NCI-H2107 (cell line): ENCODE data around the gene SERPINH1.

Source experiments
- DNase-seq: peaks from one replicate; lab custom pipeline; 2025; lab: John Stamatoyannopoulos, UW

SERPINH1 gene

DNA sequence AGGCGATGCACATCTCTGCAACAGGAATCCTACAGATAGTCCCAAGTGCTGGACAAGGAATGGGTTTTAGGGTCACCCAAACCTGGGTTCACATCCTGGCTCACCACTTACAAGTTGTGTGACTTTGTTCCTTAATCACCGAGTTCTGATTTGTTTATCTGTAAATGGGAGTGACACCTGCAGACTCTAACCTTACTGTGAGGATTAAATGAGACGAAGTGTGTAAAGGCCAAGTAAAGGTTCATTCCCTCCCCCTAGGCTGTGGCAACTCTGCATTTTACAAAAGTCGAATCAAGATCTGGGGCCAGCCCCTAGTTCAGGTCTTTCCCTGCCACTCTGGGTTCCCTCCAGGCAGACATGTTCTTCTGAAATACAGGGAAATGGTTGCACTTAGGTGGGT lies 34.9 kb downstream of the SERPINH1 start:
- DNase-seq, result no peak

DNA sequence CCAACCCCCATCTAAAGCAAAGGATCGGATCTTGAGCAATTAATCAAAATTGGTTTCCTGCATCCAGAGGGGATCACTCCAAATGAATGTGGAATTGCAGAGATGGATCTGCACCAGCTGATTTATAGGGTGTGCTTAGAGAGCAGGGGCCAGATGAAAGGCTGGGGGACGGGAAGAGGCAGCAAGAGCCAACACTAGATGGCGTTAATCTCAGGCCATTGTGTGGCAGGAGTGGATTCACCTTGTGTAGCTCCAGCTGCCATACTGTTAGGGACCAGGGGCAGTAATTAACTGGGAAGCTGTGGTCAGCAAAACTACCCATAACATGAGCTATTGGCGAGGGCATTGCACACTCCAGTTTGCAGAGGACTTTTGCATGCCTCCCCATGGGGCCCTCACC lies 35.6 kb downstream of the SERPINH1 start:
- peak; percentile 33 for DNase-seq

DNA sequence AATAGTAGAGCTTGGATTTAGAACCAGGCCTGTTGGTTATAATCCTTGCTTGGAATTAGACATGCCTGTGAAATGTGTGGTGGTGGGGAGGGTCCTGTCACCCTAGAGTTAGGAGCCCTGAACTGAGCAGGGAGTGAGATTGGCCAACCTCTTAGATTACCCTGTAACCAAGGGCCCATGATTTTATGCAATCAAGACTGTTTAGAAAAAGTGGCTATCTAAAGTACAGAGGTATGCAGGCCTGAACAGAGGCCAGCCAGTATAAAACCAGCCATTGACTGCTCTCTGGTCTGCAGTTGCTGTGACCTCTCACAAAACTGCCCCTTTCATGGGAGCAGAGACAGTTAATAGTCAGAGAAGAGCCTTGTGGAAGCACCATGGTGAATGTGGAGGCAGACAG lies 36.2 kb downstream of the SERPINH1 start:
- no peak for DNase-seq

DNA sequence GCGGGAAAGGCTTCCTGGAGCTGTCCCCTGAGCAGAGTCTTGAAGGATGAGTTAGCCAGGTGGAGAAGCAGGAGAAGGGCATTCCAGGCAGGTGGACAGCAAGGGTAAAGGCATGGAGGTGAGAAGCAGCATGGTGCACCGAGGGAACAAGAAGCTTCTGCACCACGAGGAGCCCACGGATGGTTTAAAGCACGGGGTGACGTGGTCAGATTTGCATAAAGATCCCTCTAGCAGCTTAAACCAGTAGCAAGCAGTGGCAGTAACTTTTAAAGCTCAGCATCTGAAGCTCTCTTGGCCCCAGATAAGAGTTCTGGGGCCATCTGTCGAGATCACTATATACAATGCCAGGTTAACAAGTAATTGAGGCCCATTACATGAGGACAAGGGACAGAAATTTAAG lies 36.8 kb downstream of the SERPINH1 start:
- no peak for DNase-seq

DNA sequence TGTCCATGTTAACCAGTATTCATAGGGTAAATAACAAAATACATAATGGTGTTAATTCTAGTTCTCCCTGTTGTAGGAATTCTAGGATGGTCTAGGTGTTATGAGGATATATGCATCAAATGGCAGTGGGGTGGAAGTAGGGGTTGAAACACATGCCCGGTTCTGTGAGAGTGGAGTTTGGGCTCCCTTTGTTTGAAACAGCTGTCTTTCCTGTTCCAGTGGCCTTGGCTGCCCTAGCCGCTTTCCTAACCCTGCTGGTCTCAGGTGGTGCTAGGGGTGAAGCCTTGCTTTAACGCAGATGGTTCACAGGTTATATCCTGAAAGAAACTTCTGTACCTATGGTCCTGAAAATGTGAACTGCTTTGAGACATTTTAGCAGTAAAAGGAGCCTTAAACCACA lies 38.3 kb downstream of the SERPINH1 start:
- no peak for DNase-seq

DNA sequence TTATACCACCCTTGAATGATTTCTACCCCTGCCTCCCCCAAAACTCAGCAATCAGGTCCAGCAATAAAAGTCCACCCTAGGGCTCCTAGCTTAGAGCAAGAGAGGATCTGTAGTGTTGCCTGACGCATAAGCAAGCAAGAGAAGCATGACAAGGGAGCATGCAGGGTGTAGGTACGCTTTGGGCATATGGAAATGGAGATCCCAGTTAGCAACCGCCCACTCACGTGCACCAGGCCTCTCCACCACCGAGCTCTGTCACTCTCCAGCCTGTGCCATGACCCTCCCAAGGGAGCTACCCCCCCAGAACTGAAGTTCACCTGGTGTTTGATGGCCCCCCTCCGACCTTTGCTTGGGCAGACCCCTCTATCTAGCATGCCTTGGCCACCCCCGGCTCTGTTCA lies 39.4 kb downstream of the SERPINH1 start:
- no peak for DNase-seq

DNA sequence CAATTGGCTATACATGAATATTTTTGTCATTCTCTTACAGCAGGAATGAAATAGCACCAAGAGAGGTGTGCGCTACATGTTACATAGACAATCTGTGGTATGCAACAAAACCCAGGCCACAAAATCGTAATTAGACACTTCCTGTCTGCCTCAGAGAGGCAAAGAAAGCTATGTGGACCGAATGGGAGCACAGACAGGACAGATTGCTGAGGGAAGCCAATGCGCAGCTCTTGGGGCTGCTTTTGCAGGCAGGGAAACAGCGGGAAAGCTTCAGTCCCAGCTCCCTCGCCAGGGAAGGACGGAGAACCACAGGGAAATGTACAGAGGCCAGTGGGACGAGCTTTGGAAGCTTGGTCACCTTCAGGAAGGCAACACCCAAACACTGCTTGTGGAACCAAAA lies 40.9 kb downstream of the SERPINH1 start:
- DNase-seq, result no peak

DNA sequence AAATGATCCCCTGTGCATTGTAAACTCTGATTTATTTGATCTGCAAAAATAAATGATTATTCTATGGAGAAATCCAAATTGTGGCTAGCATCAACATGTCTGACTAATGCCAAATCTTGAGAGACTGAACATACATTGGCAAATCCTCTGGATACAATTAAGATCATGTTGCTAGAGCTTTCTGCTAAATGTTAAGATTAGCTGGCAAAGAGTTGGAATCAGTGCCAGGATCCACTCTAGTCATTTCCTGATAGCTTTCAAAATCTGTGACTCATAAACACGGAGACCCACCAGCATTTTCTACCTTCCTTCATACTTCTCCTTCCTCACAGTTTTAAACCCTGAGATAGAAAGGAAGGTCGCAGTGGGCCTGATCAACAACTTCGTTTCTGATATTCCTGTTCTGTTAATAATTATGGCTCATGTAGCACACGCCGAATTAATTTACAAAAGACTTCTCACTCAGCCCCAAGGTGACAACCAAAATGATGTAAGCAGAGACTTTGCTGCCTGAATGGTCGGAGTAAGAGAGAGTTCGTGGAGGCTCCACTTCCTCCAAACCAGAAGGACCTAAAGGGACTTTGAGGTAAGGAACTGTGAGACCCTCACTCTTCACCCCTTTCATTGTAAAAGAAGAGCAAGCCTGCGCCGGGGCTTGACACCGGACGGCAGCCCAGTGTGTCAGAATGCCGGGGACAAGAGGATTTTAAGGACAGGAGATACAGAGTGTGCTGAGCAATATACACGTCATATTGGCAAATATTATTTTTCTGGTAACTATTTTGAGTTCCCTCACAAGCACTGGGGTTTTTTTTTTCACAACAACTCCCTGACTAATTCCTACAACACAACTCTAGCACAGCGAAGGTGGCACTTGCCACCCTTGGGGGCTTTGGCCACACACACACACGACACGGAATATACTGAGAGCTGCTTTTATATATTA lies 42.0 kb downstream of the SERPINH1 start:
- no peak for DNase-seq

DNA sequence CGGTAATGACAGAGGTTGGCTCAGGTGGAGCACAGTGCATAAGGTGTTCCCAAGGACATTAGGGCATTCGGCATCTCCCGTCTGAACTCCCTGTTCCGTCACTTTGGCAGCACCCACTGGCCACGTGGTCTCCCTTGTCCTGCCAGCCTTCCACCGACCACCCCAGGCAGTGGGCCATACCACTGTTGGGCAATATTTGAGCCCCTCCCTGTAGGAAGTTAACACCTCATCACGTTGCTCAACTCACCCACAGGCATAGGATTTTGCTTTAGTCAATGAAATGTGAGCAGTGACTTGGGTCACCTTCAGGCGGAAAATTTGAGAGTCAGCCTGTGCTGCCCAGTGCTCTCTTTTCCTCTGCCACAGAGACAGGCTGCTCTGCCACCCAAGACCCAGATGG lies 44.0 kb downstream of the SERPINH1 start:
- no peak for DNase-seq

DNA sequence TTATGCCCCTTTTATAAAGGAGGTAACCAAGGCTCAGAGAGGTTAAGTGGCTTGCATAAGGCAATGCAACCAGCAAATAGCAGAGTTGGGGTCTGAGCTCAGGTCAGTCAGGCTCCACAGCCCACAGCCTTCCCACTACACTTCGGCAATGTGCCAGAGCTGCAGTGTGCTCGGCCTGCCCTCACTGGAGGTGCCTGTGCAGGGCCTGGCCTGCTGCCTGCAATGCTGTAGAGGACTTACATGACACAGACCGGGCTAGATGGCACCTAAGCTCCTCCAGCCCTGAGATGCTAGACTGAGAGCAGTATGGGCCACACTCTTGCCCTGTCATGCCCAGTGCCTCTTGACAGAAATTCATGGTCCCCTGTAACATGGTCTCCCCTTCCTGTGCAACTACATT lies 49.8 kb downstream of the SERPINH1 start:
- no peak for DNase-seq

DNA sequence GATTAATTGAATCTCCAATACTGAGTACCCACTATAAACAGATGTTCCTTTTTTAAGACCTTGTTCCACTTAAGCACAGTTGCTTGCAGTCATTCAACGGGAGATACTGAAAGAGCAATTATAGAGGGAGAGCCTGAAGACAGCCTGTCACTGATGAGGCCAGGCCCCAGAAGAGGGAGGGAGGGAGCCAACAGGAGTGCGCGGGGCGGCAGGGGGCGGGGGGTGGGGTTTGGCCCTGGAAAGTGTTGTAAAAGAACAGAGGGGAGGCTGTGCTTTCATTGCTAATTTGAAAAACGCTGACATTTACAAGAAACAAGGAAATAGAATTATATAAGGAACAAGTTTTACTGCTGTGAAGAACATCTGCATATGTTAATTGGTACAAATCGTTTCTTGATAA lies 53.7 kb downstream of the SERPINH1 start:
- DNase-seq, result no peak

DNA sequence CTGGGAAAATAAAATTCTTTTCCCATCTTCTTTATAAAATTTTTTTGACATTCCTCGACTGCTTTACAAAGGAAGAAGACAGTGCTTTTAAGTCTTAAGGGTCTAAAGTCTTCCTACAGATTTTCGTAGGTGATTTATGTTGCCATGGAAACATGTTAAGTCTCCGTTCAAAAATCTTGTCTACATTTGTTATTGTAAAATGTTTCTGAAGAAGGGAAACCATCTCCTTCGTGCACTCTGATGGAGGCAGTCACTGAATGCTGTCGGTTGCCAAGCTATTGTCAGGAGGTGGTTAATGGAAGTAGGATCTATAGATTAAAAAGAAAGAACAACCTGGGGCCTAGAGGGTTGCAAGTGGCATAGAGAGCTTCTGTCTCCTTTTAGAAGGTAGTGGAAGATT lies 54.2 kb downstream of the SERPINH1 start:
- no peak for DNase-seq
